Karpas-422 (cell line): ENCODE measurements around the gene DIPK1B. TPM values are rescaled to one million over a fixed set of nuclear protein-coding genes. Genes with fewer than 3 reads are reported as not detected.
"Not testable (repeated sequence)": the region's sequence is repeated elsewhere in the genome, so short reads cannot be mapped to it uniquely, and the experiment has no call there.

ENCODE experiments used
- DNase-seq: peaks from one replicate; pipeline ENCODE4 v3.0.0-alpha.2; 2015
- H2AFZ ChIP-seq: fragments of 200-600 bp; sonication (generic); 2 replicates; pipeline ENCODE4 v1.6.1; 2014; ENCODE audit warnings: antibody characterized with exemption, low read length, mixed read lengths
- H3K27ac ChIP-seq: fragments of 200-600 bp; sonication (generic); 2 replicates; pipeline ENCODE4 v1.5.1; 2014; ENCODE audit warnings: mild to moderate bottlenecking, low read length, moderate library complexity
- H3K27me3 ChIP-seq: fragments of 200-600 bp; sonication (generic); 2 replicates; pipeline ENCODE4 v1.6.1; 2014; ENCODE audit warnings: low read length, mixed read lengths
- H3K36me3 ChIP-seq: fragments of 200-600 bp; sonication (generic); 2 replicates; pipeline ENCODE4 v1.6.1; 2014; ENCODE audit warnings: low read length, mixed read lengths; ENCODE audit not compliant: insufficient read depth
- H3K4me1 ChIP-seq: fragments of 200-600 bp; sonication (generic); 2 replicates; pipeline ENCODE4 v1.6.1; 2014; ENCODE audit warnings: mild to moderate bottlenecking, low read length, mixed read lengths
- H3K4me2 ChIP-seq: fragments of 200-600 bp; sonication (generic); 2 replicates; pipeline ENCODE4 v1.6.1; 2014; ENCODE audit warnings: low read length, low read depth, mild to moderate bottlenecking; ENCODE audit not compliant: poor library complexity, severe bottlenecking
- H3K4me3 ChIP-seq: fragments of 200-600 bp; sonication (generic); 2 replicates; pipeline ENCODE4 v1.5.1; 2014; ENCODE audit warnings: mild to moderate bottlenecking, antibody characterized with exemption, low read length, mixed read lengths
- H3K79me2 ChIP-seq: fragments of 200-600 bp; sonication (generic); 2 replicates; pipeline ENCODE4 v1.6.1; 2014; ENCODE audit warnings: mild to moderate bottlenecking, low read length, mixed read lengths
- H3K9ac ChIP-seq: fragments of 200-600 bp; sonication (generic); 2 replicates; pipeline ENCODE4 v1.6.0; 2014; ENCODE audit warnings: low read length
- H3K9me2 ChIP-seq: fragments of 200-600 bp; sonication (generic), shearing (Covaris generic); replicated peaks from 2 replicates; pipeline ENCODE4 v1.6.0; 2014; ENCODE audit warnings: mild to moderate bottlenecking, low read length, moderate library complexity; ENCODE audit not compliant: insufficient read depth
- H3K9me3 ChIP-seq: fragments of 300-700, 200-600 bp; sonication (generic); 2 replicates; pipeline ENCODE4 v1.6.1; 2014; ENCODE audit warnings: low read length, mixed read lengths
- H4K20me1 ChIP-seq: fragments of 200-600 bp; sonication (generic); 2 replicates; pipeline ENCODE4 v1.6.1; 2014; ENCODE audit warnings: mild to moderate bottlenecking, antibody characterized with exemption, low read length, low read depth; ENCODE audit not compliant: insufficient read depth
- total RNA-seq: library from RNA; depleted of rRNA; stranded (reverse); fragments of >200 nt; shearing (Covaris generic); gene quantifications from 2 replicates; pipeline ENCODE4 v1.2.3, GENCODE V29; 2014; ENCODE audit warnings: low replicate concordance

Gene DIPK1B
- total RNA-seq, 1 experiment from 2014 or later = not detected

- Histone ChIP-seq H3K4me1 (no peaks in the 10 kb centered on the region), H4K20me1 (no peaks in the 10 kb centered on the region), H3K36me3 (no peaks in the 10 kb centered on the region; the same call in 1 of the 2 replicates), H3K79me2 (no peaks in the 10 kb centered on the region), H3K9me2 (no peaks in the 10 kb centered on the region), H3K27me3 (peaks cover 3% of the 10 kb centered on the region; the same call in 1 of the 2 replicates), H3K9me3 (peaks cover 12% of the 10 kb centered on the region), H3K9ac (no peak overlapping the region), H3K4me3 (no peak overlapping the region), H2AFZ (no peak overlapping the region), H3K27ac (no peak overlapping the region), H3K4me2 (no peak overlapping the region)
- no peak for DNase-seq
Measured at GRCh38 chr9:136754626-136755301, 42.4 kb downstream of the DIPK1B start.

DNA sequence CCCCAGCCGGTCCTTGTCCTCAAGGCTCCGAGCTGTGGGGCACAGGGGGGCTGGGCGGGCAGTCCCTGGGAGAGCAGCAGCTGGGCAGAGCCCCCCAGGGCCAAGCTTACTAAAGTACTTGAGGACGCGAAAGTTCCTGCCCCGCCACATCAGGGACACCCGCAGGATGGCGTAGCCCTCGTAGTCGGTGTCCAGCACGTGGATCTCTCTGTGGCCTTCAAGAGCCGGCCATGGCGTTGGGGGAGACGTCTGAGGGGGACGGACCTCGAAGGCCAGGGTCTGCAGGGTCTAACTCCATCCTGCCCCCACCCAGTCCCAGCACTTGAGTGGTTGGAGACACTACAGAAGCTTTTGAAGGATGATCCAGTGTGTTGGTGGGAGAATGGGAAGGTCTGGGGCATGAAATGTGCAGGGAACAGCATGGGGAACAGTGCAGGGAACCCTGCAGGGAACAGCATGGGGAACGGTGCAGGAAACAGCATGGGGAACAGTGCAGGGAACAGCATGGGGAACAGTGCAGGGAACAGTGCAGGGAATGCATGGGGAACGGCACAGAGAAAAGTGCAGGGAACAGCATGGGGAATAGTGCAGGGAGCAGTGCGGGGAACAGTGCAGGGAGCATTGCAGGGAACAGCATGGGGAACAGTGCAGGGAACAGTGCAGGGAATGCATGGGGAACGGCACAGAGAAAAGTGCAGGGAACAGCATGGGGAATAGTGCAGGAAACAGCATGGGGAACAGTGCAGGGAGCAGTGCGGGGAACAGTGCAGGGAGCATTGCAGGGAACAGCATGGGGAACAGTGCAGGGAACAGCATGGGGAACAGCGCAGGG lies 43.1 kb downstream of the DIPK1B start:
- H3K9me2 ChIP-seq, H3K27me3 ChIP-seq, DNase-seq, H2AFZ ChIP-seq, H3K9ac ChIP-seq, H3K4me3 ChIP-seq, H3K4me2 ChIP-seq, H3K27ac ChIP-seq, H3K36me3 ChIP-seq, H3K4me1 ChIP-seq, H4K20me1 ChIP-seq, H3K79me2 ChIP-seq: not testable (repeated sequence)
- peaks cover 12% of the 10 kb centered on the region for H3K9me3 ChIP-seq

DNA sequence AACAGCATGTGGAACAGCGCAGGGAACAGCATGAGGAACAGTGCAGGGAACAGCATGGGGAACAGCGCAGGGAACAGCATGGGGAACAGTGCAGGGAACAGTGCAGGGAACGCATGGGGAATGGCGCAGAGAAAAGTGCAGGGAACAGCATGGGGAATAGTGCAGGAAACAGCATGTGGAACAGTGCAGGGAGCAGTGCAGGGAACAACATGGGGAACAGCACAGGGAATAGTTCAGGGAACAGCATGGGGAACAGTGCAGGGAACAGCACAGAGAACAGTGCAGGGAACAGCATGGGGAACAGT lies 43.7 kb downstream of the DIPK1B start:
- H3K27ac ChIP-seq = no peak overlapping the region
- H3K4me2 ChIP-seq = no peak overlapping the region
- H3K36me3 ChIP-seq = no peaks in the 10 kb centered on the region; the same call in 1 of the 2 replicates
- DNase-seq = no peak
- no peak overlapping the region for H3K9ac ChIP-seq
- H3K9me3 ChIP-seq = peaks cover 12% of the 10 kb centered on the region
- no peak overlapping the region for H2AFZ ChIP-seq
- H3K79me2 ChIP-seq = no peaks in the 10 kb centered on the region
- no peaks in the 10 kb centered on the region for H3K4me1 ChIP-seq
- H3K9me2 ChIP-seq = no peaks in the 10 kb centered on the region
- H3K27me3 ChIP-seq = peaks cover 3% of the 10 kb centered on the region; the same call in 1 of the 2 replicates
- H3K4me3 ChIP-seq = no peak overlapping the region
- no peaks in the 10 kb centered on the region for H4K20me1 ChIP-seq

DNA sequence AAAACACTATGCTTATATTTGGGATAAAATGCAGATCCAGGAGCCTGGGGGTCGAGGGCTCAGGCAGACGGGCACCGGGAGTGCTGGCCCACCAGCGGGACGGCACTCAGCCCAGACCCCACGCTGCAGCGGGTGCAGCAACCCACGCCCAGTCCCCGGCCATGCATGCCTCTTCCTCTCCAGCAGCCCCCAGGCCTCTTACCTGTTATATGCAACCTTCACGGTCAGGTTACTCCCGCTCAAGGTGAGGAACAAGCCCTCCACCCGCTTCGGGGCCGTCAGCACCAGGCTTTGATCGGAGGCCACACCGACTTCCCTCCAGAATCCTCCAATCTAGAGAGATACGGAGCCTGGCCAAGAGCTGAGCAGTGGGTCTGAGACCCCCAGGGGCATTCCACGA lies 44.5 kb downstream of the DIPK1B start:
- DNase-seq = no peak
- Histone ChIP-seq H3K36me3 (no peaks in the 10 kb centered on the region), H3K4me1 (no peaks in the 10 kb centered on the region), H3K9me3 (peaks cover 5% of the 10 kb centered on the region), H3K27me3 (no peaks in the 10 kb centered on the region; the same call in 1 of the 2 replicates), H3K27ac (no peak overlapping the region), H3K4me2 (no peak overlapping the region), H3K79me2 (no peaks in the 10 kb centered on the region), H4K20me1 (no peaks in the 10 kb centered on the region), H3K9me2 (no peaks in the 10 kb centered on the region), H3K9ac (no peak overlapping the region), H3K4me3 (no peak overlapping the region), H2AFZ (no peak overlapping the region)

- Histone ChIP-seq H4K20me1 (no peaks in the 10 kb centered on the region), H3K9me2 (no peaks in the 10 kb centered on the region), H3K27me3 (no peaks in the 10 kb centered on the region), H3K9me3 (peaks cover under 1% of the 10 kb centered on the region; the same call in 1 of the 2 replicates), H3K79me2 (no peaks in the 10 kb centered on the region), H3K4me2 (no peak overlapping the region), H3K27ac (no peak overlapping the region), H2AFZ (no peak overlapping the region), H3K9ac (no peak overlapping the region), H3K36me3 (no peaks in the 10 kb centered on the region), H3K4me3 (no peak overlapping the region), H3K4me1 (no peaks in the 10 kb centered on the region)
- DNase-seq = no peak
Measured at GRCh38 chr9:136757328-136757727, 45.0 kb downstream of the DIPK1B start.

DNA sequence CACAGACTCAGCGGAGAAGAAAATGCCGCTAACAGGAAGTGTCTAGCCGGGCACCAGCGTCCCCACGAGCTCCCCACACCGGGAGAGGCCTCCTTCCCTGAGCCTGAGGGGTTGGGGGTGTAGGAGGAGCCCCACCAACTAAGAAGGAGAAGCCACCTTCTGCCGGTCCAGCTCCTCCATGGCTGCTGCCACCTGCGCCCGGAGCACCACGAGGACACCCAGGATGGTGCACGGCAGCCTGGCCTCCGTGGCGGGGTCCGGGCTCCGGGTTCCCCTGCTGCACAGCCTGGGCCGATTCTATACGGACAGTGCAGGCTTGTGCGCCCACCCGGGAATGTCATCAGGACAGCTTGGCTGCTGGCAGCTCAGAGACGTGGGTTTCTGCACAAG lies 45.4 kb downstream of the DIPK1B start:
- no peak overlapping the region for H3K4me2 ChIP-seq
- no peak for DNase-seq
- H3K9ac ChIP-seq = no peak overlapping the region
- H3K4me1 ChIP-seq = no peaks in the 10 kb centered on the region
- no peaks in the 10 kb centered on the region for H3K79me2 ChIP-seq
- no peaks in the 10 kb centered on the region for H3K27me3 ChIP-seq
- H3K27ac ChIP-seq = no peak overlapping the region
- no peaks in the 10 kb centered on the region for H4K20me1 ChIP-seq
- H2AFZ ChIP-seq = no peak overlapping the region
- H3K9me3 ChIP-seq = no peaks in the 10 kb centered on the region; the same call in 1 of the 2 replicates
- no peak overlapping the region for H3K4me3 ChIP-seq
- H3K9me2 ChIP-seq = no peaks in the 10 kb centered on the region
- H3K36me3 ChIP-seq = no peaks in the 10 kb centered on the region

DNA sequence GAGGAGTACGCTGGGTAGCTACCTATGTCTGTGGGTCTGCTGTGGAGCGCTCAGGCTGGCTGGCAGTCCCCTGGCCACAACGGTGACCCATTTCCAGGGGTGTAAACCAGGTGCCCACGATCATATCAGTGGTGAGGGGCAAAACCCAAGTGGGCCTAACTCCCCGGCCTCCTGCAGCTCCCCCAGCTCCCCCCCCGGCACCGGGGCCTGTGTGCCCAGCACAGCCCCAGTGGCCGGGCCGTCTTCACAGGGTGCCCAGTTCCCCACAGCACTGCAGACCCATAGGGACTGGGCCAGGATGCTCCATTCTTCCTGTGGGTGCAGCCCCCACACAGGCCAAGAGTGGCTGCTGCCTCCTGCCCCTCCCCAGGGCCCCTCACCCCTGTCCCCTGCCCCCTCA lies 46.6 kb downstream of the DIPK1B start:
- H3K27me3 ChIP-seq = no peaks in the 10 kb centered on the region
- H3K9ac ChIP-seq = no peak overlapping the region
- H4K20me1 ChIP-seq = 0 out of 2 replicates have a peak, but pooled peaks cover 4% of the 10 kb centered on the region
- H2AFZ ChIP-seq = no peak overlapping the region
- H3K4me1 ChIP-seq = no peaks in the 10 kb centered on the region
- H3K79me2 ChIP-seq = no peaks in the 10 kb centered on the region
- no peaks in the 10 kb centered on the region for H3K36me3 ChIP-seq
- H3K4me2 ChIP-seq = no peak overlapping the region
- no peak overlapping the region for H3K4me3 ChIP-seq
- no peaks in the 10 kb centered on the region for H3K9me2 ChIP-seq
- no peaks in the 10 kb centered on the region for H3K9me3 ChIP-seq
- DNase-seq = no peak
- no peak overlapping the region for H3K27ac ChIP-seq

DNA sequence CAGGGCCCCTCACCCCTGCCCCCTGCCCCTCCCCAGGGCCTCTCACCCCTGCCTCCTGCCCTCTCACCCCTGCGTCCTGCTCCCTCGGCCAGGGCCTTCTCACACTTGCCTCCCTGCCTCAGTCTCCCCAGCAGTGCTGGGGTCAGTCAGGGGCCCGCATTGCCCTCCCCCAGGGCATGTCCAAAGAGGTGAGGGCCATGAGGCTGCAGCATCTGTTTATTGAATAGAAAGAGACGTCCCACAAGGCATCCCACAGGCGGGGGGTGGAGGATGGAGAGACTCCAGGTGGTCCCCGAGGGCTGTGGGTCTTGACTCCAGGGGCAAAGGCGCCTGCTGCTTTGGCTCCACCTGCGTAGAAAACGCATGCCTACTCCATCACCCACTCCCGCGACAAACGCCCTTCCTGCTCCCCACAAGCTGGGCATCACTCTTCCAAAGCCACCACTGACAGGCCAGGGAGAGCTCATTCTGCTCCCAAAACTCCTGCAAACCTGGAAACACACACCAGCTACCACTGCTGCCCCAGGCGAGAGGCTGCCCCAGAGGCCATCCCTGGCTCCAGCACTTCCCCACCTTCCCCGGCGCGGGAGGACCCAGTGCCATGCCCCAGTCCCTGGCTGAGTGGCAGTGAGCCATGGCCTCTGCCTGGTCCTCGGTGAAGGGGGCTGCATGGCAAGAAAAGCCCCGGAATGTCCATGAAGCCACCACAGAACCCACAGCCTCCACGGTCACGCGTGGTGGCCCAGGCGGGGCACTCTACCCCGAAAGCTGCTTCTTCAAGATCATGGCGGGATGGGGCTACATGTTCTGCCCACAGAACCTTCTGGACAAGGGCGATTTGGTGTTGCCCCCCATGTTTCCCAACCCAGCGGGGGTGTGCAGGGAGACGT lies 47.3 kb downstream of the DIPK1B start:
- Histone ChIP-seq H3K4me1 (no peaks in the 10 kb centered on the region), H3K4me2 (no peak overlapping the region), H4K20me1 (0 out of 2 replicates have a peak, but pooled peaks cover 4% of the 10 kb centered on the region), H3K9me3 (no peaks in the 10 kb centered on the region), H3K27ac (no peak overlapping the region), H3K79me2 (no peaks in the 10 kb centered on the region), H2AFZ (no peak overlapping the region), H3K9ac (no peak overlapping the region), H3K9me2 (no peaks in the 10 kb centered on the region), H3K36me3 (no peaks in the 10 kb centered on the region), H3K27me3 (no peaks in the 10 kb centered on the region), H3K4me3 (no peak overlapping the region)
- no peak for DNase-seq
